GM10847 (cell line): ENCODE results near the gene GPR37.

Experiments used
- POLR2A ChIP-seq: IDR thresholded peaks from 2 replicates; pipeline ENCODE4 v1.6.1; 2011; ENCODE audit not compliant: insufficient read length; ENCODE audit errors: extremely low read depth

Gene GPR37

DNA sequence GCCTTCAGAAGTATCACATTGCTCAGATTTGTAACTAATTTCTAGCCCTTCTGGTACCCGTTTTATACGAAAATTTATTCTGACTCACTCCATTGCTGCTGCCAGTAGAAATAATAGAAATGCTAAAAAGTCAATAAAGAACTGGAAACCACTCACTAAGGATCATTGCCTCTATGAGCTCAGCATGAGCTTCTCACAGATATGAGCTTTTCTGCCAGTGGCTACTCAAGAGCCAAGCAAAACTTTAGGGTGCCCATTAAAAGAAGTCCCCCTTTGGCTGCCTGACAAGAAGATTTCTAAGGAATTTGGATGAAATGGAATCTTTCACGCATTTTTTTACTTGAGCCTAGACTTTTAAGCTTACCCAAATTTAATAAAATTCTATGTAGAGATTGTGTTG, 52.5 kb downstream of the GPR37 start:
- no peak for TF ChIP-seq POLR2A

DNA sequence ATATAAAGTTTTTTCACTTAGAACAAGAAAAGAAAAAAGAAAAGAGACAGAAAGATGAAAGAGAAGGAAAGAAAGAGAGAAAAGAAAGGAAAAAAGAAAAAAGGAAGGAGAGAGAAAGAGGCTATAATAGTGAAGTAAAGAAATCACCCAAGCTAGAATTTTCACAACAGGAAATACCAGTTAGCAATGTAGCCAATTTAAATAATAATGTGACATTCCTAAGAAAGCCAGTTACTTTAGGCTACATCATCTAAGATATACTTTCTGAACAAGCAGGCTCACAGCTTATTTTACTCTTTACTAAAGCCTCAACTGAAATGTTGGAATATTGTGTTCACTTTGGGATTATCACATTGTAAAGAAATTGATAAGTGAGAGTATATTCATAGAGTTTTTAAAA, 53.6 kb downstream of the GPR37 start:
- no peak for TF ChIP-seq POLR2A

DNA sequence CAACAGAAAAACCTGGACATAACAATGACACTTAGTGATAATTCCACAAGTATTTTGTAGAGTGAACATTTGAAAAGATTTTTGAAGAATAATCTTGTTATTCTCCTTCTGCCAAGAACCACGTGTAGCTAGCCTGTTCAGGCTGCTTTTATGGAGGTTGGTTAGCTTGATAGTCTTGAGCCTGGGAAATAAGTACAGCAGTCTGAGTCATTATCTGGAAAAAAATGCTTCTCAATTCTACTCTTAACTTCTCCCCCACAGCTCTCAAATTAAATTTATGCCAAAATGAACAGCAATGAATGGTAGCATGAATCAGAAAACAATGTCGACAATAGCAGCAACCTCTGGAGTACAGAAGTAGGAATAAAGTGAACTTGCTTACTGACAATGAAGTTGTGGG, 63.2 kb downstream of the GPR37 start:
- TF ChIP-seq POLR2A = no peak

DNA sequence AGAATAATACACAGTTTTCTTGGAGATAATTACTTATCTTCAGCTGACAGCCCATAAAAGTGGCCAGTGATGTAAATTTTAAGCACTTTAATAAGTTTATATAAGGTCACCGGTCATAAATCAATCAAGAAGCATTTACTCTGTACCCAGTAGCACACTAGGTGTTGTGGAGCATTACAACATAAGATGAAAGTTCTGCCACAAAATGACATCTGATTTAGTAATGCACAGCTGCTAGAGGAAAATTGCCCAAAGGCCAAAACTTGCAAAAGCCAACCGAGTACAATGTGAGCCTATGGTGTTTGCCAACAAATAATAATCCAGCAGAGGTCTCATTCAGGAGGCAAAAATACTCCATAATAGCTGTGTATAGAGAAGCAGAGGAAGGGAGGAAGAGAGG, 63.6 kb downstream of the GPR37 start:
- no peak for TF ChIP-seq POLR2A

DNA sequence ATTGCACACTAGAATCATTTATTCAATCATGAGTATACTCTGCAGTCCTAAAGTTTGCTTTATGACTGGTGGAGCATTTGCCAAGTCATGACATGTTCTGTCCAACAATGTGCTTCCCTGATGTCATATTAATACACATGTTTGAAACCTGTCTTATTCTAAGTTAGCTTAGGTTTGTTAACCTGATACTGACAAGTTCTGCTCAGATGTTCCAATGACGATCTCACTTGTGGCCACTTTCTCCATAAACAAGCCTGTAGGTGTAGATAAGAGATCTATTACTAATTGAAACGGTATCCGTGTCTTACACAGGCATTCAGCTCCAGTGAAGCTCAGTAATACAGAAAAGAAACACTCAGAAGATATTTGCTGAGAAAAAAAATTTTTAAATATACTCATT, 64.9 kb downstream of the GPR37 start:
- TF ChIP-seq POLR2A = no peak

DNA sequence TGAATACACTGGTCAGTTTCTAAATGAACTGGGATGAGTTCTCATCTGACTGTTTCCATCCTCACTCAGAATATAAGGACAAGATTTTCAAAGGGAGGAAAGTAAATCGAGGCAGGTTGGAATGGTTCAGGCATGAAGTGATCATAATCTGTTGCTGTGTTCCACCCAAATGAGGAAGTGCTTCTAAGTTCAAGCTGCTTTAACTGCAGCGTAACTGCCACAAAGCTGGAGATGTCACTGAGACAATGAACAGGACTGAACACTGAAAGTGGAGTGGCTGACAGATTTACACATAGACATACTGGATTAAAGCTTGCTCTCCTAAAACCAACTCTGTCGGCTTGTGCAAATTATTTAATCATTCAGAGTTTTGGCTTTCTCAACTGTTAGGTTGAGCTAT, 66.6 kb downstream of the GPR37 start:
- no peak for TF ChIP-seq POLR2A

DNA sequence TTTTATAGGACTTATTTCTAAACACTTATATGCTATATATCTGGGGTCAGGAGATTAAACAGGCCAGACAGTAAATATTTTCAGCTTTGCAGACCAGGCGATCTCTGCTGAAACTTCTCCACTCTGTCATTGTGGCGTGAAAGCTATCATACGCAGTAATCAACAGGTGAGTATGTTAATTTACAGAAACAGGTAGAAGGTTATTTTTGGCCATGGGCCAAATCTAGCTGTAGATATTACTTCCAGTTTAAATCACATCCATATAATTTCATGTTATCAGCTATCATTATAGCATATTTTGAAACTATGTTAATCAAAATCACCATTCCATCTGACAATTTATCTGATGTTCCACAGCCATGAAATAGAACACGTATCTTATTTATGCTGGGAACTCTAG, 67.8 kb downstream of the GPR37 start:
- no peak for TF ChIP-seq POLR2A
